Neural cell (in vitro differentiated cells): ENCODE results near the gene ZNF839. TPM values are rescaled to one million over a fixed set of nuclear protein-coding genes. Genes with fewer than 3 reads are reported as not detected.

Experiments
- H2AFZ ChIP-seq: fragments of 200-600, 300-800 bp; sonication (generic), shearing (Covaris generic); 2 replicates; pipeline ENCODE4 v1.6.0; 2014; ENCODE audit warnings: low read depth, mild to moderate bottlenecking, antibody characterized with exemption, low read length, moderate library complexity
- H3F3A ChIP-seq: fragments of 200-600 bp; shearing (Covaris generic); 2 replicates; pipeline ENCODE4 v1.6.1; 2016; ENCODE audit warnings: mild to moderate bottlenecking, moderate library complexity, mixed read lengths, antibody characterized with exemption, low read length; ENCODE audit not compliant: insufficient read depth, poor library complexity, severe bottlenecking
- H3K27ac ChIP-seq: fragments of 200-600, 300-800 bp; sonication (generic), shearing (Covaris generic); 2 replicates; pipeline ENCODE4 v1.5.1; 2014; ENCODE audit warnings: mild to moderate bottlenecking, low read length, moderate library complexity
- H3K27me3 ChIP-seq: fragments of 300-800, 200-600 bp; sonication (generic), shearing (Covaris generic); 2 replicates; pipeline ENCODE4 v1.6.0; 2014; ENCODE audit warnings: mild to moderate bottlenecking, low read depth, low read length, moderate library complexity; ENCODE audit not compliant: insufficient read depth
- H3K36me3 ChIP-seq: fragments of 300-800, 200-600 bp; sonication (generic), shearing (Covaris generic); 2 replicates; pipeline ENCODE4 v1.5.1; 2014; ENCODE audit warnings: mild to moderate bottlenecking, antibody characterized with exemption, low read length, moderate library complexity; ENCODE audit not compliant: insufficient read depth
- H3K4me2 ChIP-seq: fragments of 300-800, 200-600 bp; sonication (generic), shearing (Covaris generic); 2 replicates; pipeline ENCODE4 v1.6.0; 2014; ENCODE audit warnings: mild to moderate bottlenecking, low read length
- H3K4me3 ChIP-seq: fragments of 300-800, 200-600 bp; sonication (generic), shearing (Covaris generic); 2 replicates; pipeline ENCODE4 v1.5.1; 2014; ENCODE audit warnings: mild to moderate bottlenecking, low read length, moderate library complexity
- H3K79me2 ChIP-seq: fragments of 200-600 bp; shearing (Covaris generic); replicated peaks from 2 replicates; pipeline ENCODE4 v1.6.0; 2014; ENCODE audit warnings: mild to moderate bottlenecking, low read length, moderate library complexity; ENCODE audit not compliant: insufficient read depth
- H3K9ac ChIP-seq: fragments of 300-800, 200-600 bp; sonication (generic), shearing (Covaris generic); 2 replicates; pipeline ENCODE4 v1.6.1; 2016; ENCODE audit warnings: mild to moderate bottlenecking, low read length, mixed read lengths
- H3K9me2 ChIP-seq: fragments of 200-600 bp; shearing (Covaris generic); 2 replicates; pipeline ENCODE4 v1.6.1; 2016; ENCODE audit warnings: mild to moderate bottlenecking, low read length, mixed read lengths; ENCODE audit not compliant: insufficient read depth
- H3K9me3 ChIP-seq: fragments of 200-600, 300-800 bp; sonication (generic), shearing (Covaris generic); 2 replicates; pipeline ENCODE4 v1.6.1; 2016; ENCODE audit warnings: mild to moderate bottlenecking, mixed run types, low read length, moderate library complexity, mixed read lengths
- H4K20me1 ChIP-seq: fragments of 200-600 bp; shearing (Covaris generic); 2 replicates; pipeline ENCODE4 v1.6.1; 2016; ENCODE audit warnings: mild to moderate bottlenecking, mixed run types; ENCODE audit not compliant: insufficient read depth
- EP300 ChIP-seq: fragments of 450-650 bp; conservative IDR thresholded peaks from 2 replicates; pipeline ENCODE4 v1.6.1; 2014; ENCODE audit warnings: antibody characterized with exemption, mild to moderate bottlenecking, moderate library complexity; ENCODE audit not compliant: poor library complexity, severe bottlenecking
- EZH2 ChIP-seq: fragments of 200-600, 300-800 bp; shearing (Covaris generic), sonication (generic); IDR thresholded peaks from 2 replicates; pipeline ENCODE4 v1.6.1; 2014; ENCODE audit warnings: antibody characterized with exemption, low read length, borderline replicate concordance, mild to moderate bottlenecking; ENCODE audit not compliant: insufficient read depth, poor library complexity, severe bottlenecking
- MXI1 ChIP-seq: fragments of 450-650 bp; conservative IDR thresholded peaks from 2 replicates; pipeline ENCODE4 v1.6.1; 2014; ENCODE audit warnings: antibody characterized with exemption, mild to moderate bottlenecking; ENCODE audit not compliant: poor library complexity, severe bottlenecking
- POLR2AphosphoS5 ChIP-seq: IDR thresholded peaks from 2 replicates; pipeline ENCODE4 v1.6.1; 2012
- RAD21 ChIP-seq: fragments of 450-650 bp; conservative IDR thresholded peaks from 2 replicates; pipeline ENCODE4 v1.6.1; 2014; ENCODE audit warnings: antibody characterized with exemption, mild to moderate bottlenecking, moderate library complexity
- SMC3 ChIP-seq: fragments of 450-650 bp; conservative IDR thresholded peaks from 2 replicates; pipeline ENCODE4 v1.6.1; 2014; ENCODE audit warnings: antibody characterized with exemption, mild to moderate bottlenecking, moderate library complexity; ENCODE audit not compliant: poor library complexity
- TAF1 ChIP-seq: IDR thresholded peaks from 2 replicates; pipeline ENCODE4 v1.6.1; 2012; ENCODE audit warnings: low read depth
- polyA plus RNA-seq: library from polyadenylated mRNA; depleted of rRNA; stranded (reverse); fragments of >200 nt; gene quantifications from 2 replicates; pipeline ENCODE4 v1.2.3, GENCODE V29; 2014
- TF ChIP-seq, protein P1 (sequence below): IDR thresholded peaks from 2 replicates; pipeline ENCODE4 v1.6.1; 2012; ENCODE audit warnings: borderline replicate concordance
- TF ChIP-seq, protein P2 (sequence below): fragments of 450-650 bp; IDR thresholded peaks from 2 replicates; pipeline ENCODE4 v1.5.1; 2014; ENCODE audit warnings: antibody characterized with exemption, mild to moderate bottlenecking, moderate library complexity; ENCODE audit not compliant: poor library complexity, severe bottlenecking

Gene ZNF839
- polyA plus RNA-seq, 1 donor from 2014 or later: 15.3 TPM

DNA sequence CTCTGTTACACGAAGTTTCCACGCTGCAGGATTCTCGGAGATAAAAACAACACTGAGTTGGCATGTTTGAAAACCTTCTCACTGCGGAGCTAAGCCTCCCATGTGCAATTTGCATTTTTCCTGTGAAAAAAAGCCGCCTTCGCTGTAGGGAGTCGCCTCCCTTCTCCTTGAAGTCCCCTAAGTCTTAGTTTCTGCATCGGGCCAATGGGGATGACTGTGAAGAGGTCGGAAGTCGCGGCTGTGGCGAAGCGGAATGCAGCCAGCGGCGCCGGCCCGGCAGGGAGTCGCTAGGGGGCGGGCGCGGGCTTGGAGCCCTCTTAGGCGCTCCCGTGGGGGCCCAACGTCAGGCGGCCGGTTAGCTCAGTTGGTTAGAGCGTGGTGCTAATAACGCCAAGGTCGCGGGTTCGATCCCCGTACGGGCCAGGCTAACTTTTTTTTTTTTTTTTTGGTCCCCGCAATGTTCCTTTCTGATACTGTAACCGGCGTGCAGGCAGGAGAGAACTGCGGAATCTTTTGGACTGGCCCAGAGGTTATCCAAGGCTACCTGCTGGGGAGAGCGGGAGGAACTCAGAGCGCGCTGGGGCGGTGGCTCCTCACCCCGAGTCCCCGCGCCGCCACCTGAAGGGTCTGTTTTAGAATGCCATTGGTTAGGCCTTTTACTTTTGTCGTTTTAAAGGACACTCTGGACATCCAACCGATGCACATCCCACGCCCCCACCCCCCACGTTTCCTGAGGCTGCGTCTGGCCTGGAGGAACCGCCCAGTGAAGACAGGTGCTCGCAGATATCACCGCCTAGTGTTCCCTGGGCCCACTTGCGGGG, 2.6 kb upstream of the ZNF839 start:
- Histone ChIP-seq H3K27me3 (no peaks in the 10 kb centered on the region), H3K9me3 (no peaks in the 10 kb centered on the region), H2AFZ (peak overlapping the region; percentile 53), H3K36me3 (no peaks in the 10 kb centered on the region), H3K79me2 (peaks cover 3% of the 10 kb centered on the region), H3K9me2 (no peaks in the 10 kb centered on the region), H3K4me2 (peak overlapping the region; percentile 79), H3K9ac (peak overlapping the region; percentile 66), H3K4me3 (peak overlapping the region; percentile 71), H3K27ac (peak overlapping the region; percentile 86), H3F3A (peaks cover 5% of the 10 kb centered on the region), H4K20me1 (no peaks in the 10 kb centered on the region)
- TF ChIP-seq RAD21: peak; percentile 33
- no peak for TF ChIP-seq EP300
- no peak for TF ChIP-seq EZH2
- TF ChIP-seq MXI1: peak; percentile 90
- TF ChIP-seq, protein P1, sequence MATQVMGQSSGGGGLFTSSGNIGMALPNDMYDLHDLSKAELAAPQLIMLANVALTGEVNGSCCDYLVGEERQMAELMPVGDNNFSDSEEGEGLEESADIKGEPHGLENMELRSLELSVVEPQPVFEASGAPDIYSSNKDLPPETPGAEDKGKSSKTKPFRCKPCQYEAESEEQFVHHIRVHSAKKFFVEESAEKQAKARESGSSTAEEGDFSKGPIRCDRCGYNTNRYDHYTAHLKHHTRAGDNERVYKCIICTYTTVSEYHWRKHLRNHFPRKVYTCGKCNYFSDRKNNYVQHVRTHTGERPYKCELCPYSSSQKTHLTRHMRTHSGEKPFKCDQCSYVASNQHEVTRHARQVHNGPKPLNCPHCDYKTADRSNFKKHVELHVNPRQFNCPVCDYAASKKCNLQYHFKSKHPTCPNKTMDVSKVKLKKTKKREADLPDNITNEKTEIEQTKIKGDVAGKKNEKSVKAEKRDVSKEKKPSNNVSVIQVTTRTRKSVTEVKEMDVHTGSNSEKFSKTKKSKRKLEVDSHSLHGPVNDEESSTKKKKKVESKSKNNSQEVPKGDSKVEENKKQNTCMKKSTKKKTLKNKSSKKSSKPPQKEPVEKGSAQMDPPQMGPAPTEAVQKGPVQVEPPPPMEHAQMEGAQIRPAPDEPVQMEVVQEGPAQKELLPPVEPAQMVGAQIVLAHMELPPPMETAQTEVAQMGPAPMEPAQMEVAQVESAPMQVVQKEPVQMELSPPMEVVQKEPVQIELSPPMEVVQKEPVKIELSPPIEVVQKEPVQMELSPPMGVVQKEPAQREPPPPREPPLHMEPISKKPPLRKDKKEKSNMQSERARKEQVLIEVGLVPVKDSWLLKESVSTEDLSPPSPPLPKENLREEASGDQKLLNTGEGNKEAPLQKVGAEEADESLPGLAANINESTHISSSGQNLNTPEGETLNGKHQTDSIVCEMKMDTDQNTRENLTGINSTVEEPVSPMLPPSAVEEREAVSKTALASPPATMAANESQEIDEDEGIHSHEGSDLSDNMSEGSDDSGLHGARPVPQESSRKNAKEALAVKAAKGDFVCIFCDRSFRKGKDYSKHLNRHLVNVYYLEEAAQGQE: peak; percentile 13
- TF ChIP-seq POLR2AphosphoS5: peak; percentile 12
- peak; percentile 53 for TF ChIP-seq SMC3
- no peak for TF ChIP-seq TAF1
- TF ChIP-seq, protein P2, sequence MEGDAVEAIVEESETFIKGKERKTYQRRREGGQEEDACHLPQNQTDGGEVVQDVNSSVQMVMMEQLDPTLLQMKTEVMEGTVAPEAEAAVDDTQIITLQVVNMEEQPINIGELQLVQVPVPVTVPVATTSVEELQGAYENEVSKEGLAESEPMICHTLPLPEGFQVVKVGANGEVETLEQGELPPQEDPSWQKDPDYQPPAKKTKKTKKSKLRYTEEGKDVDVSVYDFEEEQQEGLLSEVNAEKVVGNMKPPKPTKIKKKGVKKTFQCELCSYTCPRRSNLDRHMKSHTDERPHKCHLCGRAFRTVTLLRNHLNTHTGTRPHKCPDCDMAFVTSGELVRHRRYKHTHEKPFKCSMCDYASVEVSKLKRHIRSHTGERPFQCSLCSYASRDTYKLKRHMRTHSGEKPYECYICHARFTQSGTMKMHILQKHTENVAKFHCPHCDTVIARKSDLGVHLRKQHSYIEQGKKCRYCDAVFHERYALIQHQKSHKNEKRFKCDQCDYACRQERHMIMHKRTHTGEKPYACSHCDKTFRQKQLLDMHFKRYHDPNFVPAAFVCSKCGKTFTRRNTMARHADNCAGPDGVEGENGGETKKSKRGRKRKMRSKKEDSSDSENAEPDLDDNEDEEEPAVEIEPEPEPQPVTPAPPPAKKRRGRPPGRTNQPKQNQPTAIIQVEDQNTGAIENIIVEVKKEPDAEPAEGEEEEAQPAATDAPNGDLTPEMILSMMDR: peak; percentile 92

DNA sequence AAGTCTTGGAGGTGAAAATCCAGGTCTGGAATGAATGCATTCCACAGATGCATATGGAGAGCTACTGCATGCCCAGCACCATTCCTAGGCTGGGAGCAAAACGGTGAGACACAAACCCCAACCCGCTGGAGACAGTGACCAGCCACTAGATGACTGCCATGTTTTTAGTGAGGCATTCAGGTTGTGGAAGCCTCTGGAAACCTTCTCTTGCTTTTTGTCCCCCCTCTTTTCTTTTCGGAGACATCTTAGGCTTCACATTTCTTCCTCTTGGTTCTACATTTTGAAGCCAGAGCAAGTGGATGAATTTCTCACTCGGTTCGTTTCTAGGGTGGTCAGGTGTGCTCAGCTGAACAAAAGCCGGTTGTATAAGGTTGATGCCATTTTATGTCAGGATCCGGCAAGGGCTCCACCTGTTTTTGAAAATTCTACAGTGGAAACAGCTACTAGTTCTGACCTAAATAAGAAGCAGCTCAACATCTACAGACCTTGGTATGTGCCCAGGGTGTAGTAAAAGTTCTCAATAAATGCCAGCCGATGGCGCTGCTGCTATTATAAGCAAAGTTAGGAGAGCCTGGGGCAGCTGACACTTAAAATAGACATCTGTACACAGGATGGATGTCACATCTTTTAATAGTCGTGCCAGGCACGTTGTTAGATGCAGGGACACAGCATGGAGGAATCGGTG, 1.8 kb upstream of the ZNF839 start:
- Histone ChIP-seq H2AFZ (peak overlapping the region; percentile 53), H3K9me3 (no peaks in the 10 kb centered on the region), H3K9ac (peak overlapping the region; percentile 66)

More for the DNA sequence above, 1.8 kb upstream of the ZNF839 start:
- TF ChIP-seq EZH2: no peak
- TF ChIP-seq SMC3: no peak
- no peak for TF ChIP-seq MXI1
- no peak for TF ChIP-seq RAD21
- no peak for TF ChIP-seq EP300
- TF ChIP-seq, protein P1: peak; percentile 56
- no peak for TF ChIP-seq POLR2AphosphoS5
- TF ChIP-seq TAF1: peak; percentile 17
- TF ChIP-seq, protein P2: no peak
- Histone ChIP-seq H3K36me3 (no peaks in the 10 kb centered on the region), H3K4me2 (peak overlapping the region; percentile 43), H3K4me3 (peak overlapping the region; percentile 71), H3K79me2 (peaks cover 3% of the 10 kb centered on the region), H3F3A (peaks cover 5% of the 10 kb centered on the region), H3K27me3 (no peaks in the 10 kb centered on the region), H3K9me2 (no peaks in the 10 kb centered on the region), H4K20me1 (no peaks in the 10 kb centered on the region), H3K27ac (peak overlapping the region; percentile 86)
